Common myeloid progenitor, CD34-positive (primary cell): Measurements from ENCODE around the gene SPATS1.
"Not testable (repeated sequence)": the region's sequence is repeated elsewhere in the genome, so short reads cannot be mapped to it uniquely, and the experiment has no call there.

Experiments
- CTCF ChIA-PET: fragments of 350-600 bp; sonication (Branson Sonifier 250); formaldehyde crosslinking; loops from one replicate; lab custom pipeline; 2021; ENCODE audit warnings: antibody characterized with exemption; lab: Charles Lee
- POLR2A ChIA-PET: fragments of 350-600 bp; sonication (Branson Sonifier 250); formaldehyde crosslinking; loops from one replicate; lab custom pipeline; 2021; ENCODE audit warnings: antibody characterized with exemption; lab: Charles Lee
- DNase-seq, 3 donors: peaks; one replicate each; pipeline versions ENCODE4 v3.0.0 to v3.0.0-alpha.2; 2013
- H3K27ac ChIP-seq, 2 experiments: 1 replicate in 1 of 2; 2 replicates in 1 of 2; pipeline ENCODE4 v1.7.0; 2013; ENCODE audit warnings: inconsistent platforms in 2 of 2, low read length in 2 of 2, mild to moderate bottlenecking in 2 of 2, low read depth in 1 of 2, moderate library complexity in 1 of 2; ENCODE audit not compliant: severe bottlenecking in 2 of 2, insufficient read depth in 1 of 2, poor library complexity in 1 of 2
- H3K27me3 ChIP-seq, 5 experiments: replicated peaks in 2 of 5; 1 replicate in 3 of 5; 2 replicates in 2 of 5; pipeline versions ENCODE4 v1.6.1 to v1.7.0; 2013; ENCODE audit warnings: low read length in 4 of 5, mild to moderate bottlenecking in 2 of 5, moderate library complexity in 2 of 5, inconsistent platforms in 1 of 5; ENCODE audit not compliant: insufficient read depth in 5 of 5, control insufficient read depth in 4 of 5
- H3K36me3 ChIP-seq, 4 experiments: 1 replicate in 2 of 4; 2 replicates in 2 of 4; pipeline versions ENCODE4 v1.6.1 to v1.7.0; 2013; ENCODE audit warnings: low read length in 3 of 4, control low read depth in 1 of 4, mild to moderate bottlenecking in 1 of 4; ENCODE audit not compliant: control insufficient read depth in 4 of 4, insufficient read depth in 4 of 4
- H3K4me1 ChIP-seq, 4 experiments: 1 replicate in 3 of 4; 2 replicates in 1 of 4; pipeline versions ENCODE4 v1.6.1 to v1.7.1; 2013; ENCODE audit warnings: low read length in 3 of 4, mild to moderate bottlenecking in 3 of 4, control low read depth in 1 of 4, inconsistent platforms in 1 of 4, moderate library complexity in 1 of 4; ENCODE audit not compliant: control insufficient read depth in 4 of 4, insufficient read depth in 4 of 4; ENCODE audit errors: control extremely low read depth in 1 of 4
- H3K4me3 ChIP-seq, 7 experiments: 1 replicate in 4 of 7; 2 replicates in 3 of 7; pipeline versions ENCODE4 v1.5.1 to v1.7.0; 2013; ENCODE audit warnings: mild to moderate bottlenecking in 7 of 7, low read length in 6 of 7, moderate library complexity in 6 of 7, inconsistent platforms in 2 of 7, low read depth in 2 of 7, control low read depth in 1 of 7; ENCODE audit not compliant: insufficient read depth in 4 of 7, control insufficient read depth in 1 of 7; ENCODE audit errors: extremely low read depth in 1 of 7
- H3K9me3 ChIP-seq, 5 experiments: 1 replicate in 4 of 5; 2 replicates in 1 of 5; pipeline versions ENCODE4 v1.6.1 to v1.7.1; 2013; ENCODE audit warnings: low read length in 4 of 5, mild to moderate bottlenecking in 2 of 5, inconsistent platforms in 1 of 5, low read depth in 1 of 5, moderate library complexity in 1 of 5; ENCODE audit not compliant: control insufficient read depth in 4 of 5, insufficient read depth in 2 of 5; ENCODE audit errors: control extremely low read depth in 1 of 5
- WGBS: methylation state at CpG from one replicate; pipeline ENCODE4 v1.1.5; 2013; ENCODE audit not compliant: insufficient coverage; 5-methylcytosine and 5-hydroxymethylcytosine counted together

Gene SPATS1

DNA sequence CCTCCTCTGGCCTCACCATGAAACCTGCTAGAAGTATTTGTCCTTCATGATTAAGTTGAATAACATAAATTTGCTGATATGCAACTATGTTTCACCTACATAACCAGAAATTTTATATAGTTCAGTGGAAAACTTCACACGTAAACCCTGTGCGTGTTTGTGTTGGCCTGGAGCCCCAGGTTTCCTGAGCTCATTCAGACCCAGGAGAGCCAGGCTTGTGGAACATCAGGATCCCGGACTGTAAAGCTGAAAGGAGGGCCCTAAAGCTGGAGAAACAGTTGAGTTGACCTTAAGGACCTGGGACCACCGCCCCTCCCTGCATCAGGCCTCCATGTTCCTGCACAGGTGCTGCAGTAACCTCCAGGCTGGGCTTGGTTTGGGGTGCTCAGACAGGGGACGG, 3.1 kb upstream of the SPATS1 start:
- POLR2A ChIA-PET, result no interaction called here
- CTCF ChIA-PET, result interaction anchor here (0.7 to 7.1 kb wide), 14 partner anchors 9 to 261 kb away, joined by 3 to 76 read pairs (median 5); partner anchors contain the start of genes AARS2 and NFKBIE
- WGBS, result 94% methylated on average over 5 of the region's 5 CpGs
- Histone ChIP-seq H3K4me3 (no peak overlapping the region), H3K27me3 (peaks cover 0 to 24% (median 16%) of the 10 kb centered on the region in 5 experiments), H3K36me3 (no peaks in the 10 kb centered on the region), H3K27ac (no peak overlapping the region), H3K4me1 (peaks cover 0 to 13% (median 11%) of the 10 kb centered on the region in 4 experiments), H3K9me3 (no peaks in the 10 kb centered on the region)
- no peak for DNase-seq

- Histone ChIP-seq H3K27me3 (peaks cover 0 to 25% (median 19%) of the 10 kb centered on the region in 5 experiments), H3K4me1 (peaks cover 0 to 13% (median 11%) of the 10 kb centered on the region in 4 experiments), H3K4me3 (no peak overlapping the region), H3K27ac (no peak overlapping the region), H3K36me3 (no peaks in the 10 kb centered on the region), H3K9me3 (no peaks in the 10 kb centered on the region)
- ChIA-PET CTCF (interaction anchor here (0.7 to 7.1 kb wide), 11 partner anchors 10 to 242 kb away, joined by 3 to 76 read pairs (median 5); partner anchors contain the start of genes AARS2 and NFKBIE), POLR2A (no interaction called here)
- no peak for DNase-seq
- 81% methylated on average over 6 of the region's 7 CpGs for WGBS
Measured at GRCh38 chr6:44339763-44340625, 2.5 kb upstream of the SPATS1 start.

DNA sequence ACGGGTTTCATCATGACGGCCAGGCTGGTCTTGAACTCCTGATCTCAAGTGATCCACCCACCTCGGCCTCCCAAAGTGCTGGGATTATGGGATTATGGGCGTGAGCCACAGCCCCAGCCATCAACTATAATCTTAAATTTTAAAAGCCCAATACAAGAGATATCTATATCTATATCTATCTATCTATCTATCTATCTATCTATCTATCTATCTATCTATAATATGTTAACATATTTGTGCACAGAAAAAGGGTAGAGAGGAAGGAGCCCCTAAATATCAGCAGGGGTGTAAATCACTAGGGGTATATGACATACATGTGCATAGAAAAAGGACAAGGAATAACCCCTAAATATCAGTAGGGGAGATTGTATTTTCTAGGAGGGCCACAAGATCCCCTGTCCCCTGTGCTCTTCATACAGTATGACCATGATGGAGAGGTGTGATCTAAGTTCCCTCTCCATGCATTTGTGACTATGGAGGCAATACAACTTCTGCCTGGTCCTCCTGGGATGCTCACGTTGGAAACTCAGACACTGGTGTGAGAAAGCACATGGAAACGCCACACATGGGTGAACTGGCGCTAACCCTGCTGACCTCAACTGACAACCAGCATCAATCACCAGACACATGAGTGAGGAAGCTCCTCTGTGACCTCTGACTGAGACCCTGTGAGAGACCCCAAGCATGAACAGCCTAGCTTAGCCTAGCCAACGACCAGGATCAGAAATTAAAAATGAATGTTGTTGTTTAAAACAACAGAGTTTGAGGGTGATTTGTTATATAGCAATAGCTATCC, 1.2 kb upstream of the SPATS1 start:
- peaks cover 0 to 25% (median 23%) of the 10 kb centered on the region in 5 experiments for H3K27me3 ChIP-seq
- 78% methylated on average over 3 of the region's 8 CpGs for WGBS
- no peak overlapping the region for H3K27ac ChIP-seq
- POLR2A ChIA-PET, result no interaction called here
- CTCF ChIA-PET, result interaction anchor here (0.8 to 1.6 kb wide), 5 partner anchors 8 to 73 kb away, joined by 3 to 4 read pairs (median 3); partner anchors contain the start of gene AARS2
- DNase-seq, result no peak
- no peaks in the 10 kb centered on the region for H3K36me3 ChIP-seq
- no peaks in the 10 kb centered on the region for H3K9me3 ChIP-seq
- peaks cover 0 to 13% (median 11%) of the 10 kb centered on the region in 4 experiments for H3K4me1 ChIP-seq
- no peak overlapping the region for H3K4me3 ChIP-seq

- peak; percentile 30 to 74 (median 68) for DNase-seq
- no peak overlapping the region for H3K27ac ChIP-seq
- H3K9me3 ChIP-seq, result no peaks in the 10 kb centered on the region
- ChIA-PET POLR2A (interaction anchor here (0.6 kb wide), 1 partner anchor 10 kb away, joined by 4 read pairs; no protein-coding TSS in a partner anchor), CTCF (interaction anchor here (0.6 to 1.6 kb wide), 9 partner anchors 9 to 972 kb away, joined by 3 to 4 read pairs (median 3); partner anchors contain the start of gene AARS2)
- peak overlapping the region in 5 of 7 experiments; percentile 15 to 62 (median 38) for H3K4me3 ChIP-seq
- peaks cover 0 to 13% (median 11%) of the 10 kb centered on the region in 4 experiments for H3K4me1 ChIP-seq
- peaks cover 0 to 25% (median 23%) of the 10 kb centered on the region in 5 experiments for H3K27me3 ChIP-seq
- H3K36me3 ChIP-seq, result no peaks in the 10 kb centered on the region
- 0% methylated on average over 1 of the region's 6 CpGs for WGBS
Measured at GRCh38 chr6:44342052-44342451, 398 bp upstream of the SPATS1 start.

- POLR2A ChIA-PET, result interaction anchor here (0.6 kb wide), 1 partner anchor 45 kb away, joined by 3 read pairs; no protein-coding TSS in a partner anchor
- not testable (repeated sequence) for H3K27ac ChIP-seq, H3K4me3 ChIP-seq, H3K36me3 ChIP-seq, DNase-seq, H3K9me3 ChIP-seq
- H3K27me3 ChIP-seq, result peaks cover 0 to 21% (median 13%) of the 10 kb centered on the region in 5 experiments
- CTCF ChIA-PET, result interaction anchor here (1.5 kb wide), 1 partner anchor 17 kb away, joined by 3 read pairs; no protein-coding TSS in a partner anchor
- WGBS, result 100% methylated on average over 1 of the region's 4 CpGs
- H3K4me1 ChIP-seq, result peaks cover 0 to 10% (median 10%) of the 10 kb centered on the region in 4 experiments
Measured at GRCh38 chr6:44346818-44347217, 4.4 kb downstream of the SPATS1 start.

- no peak overlapping the region for H3K27ac ChIP-seq
- no peak overlapping the region for H3K4me3 ChIP-seq
- peaks cover 0 to 3% (median 0%) of the 10 kb centered on the region in 5 experiments for H3K27me3 ChIP-seq
- no peaks in the 10 kb centered on the region for H3K36me3 ChIP-seq
- H3K9me3 ChIP-seq, result no peaks in the 10 kb centered on the region
- DNase-seq, result no peak
- ChIA-PET CTCF (interaction anchor here (2.1 kb wide), 1 partner anchor 11 kb away, joined by 9 read pairs; no protein-coding TSS in a partner anchor), POLR2A (no interaction called here)
- 95% methylated on average over 5 of the region's 6 CpGs for WGBS
- H3K4me1 ChIP-seq, result no peaks in the 10 kb centered on the region
Measured at GRCh38 chr6:44349904-44350649, 7.6 kb downstream of the SPATS1 start.
